Neutrophil (primary cell): ENCODE results near the gene FBXO39.

Experiments used
- H3K27ac ChIP-seq: fragments of 200-600 bp; sonication (generic); 2 replicates; pipeline ENCODE4 v1.5.1; 2016; ENCODE audit warnings: mild to moderate bottlenecking, moderate library complexity
- H3K27me3 ChIP-seq: fragments of 200-600 bp; sonication (generic); 2 replicates; pipeline ENCODE4 v1.6.0; 2016; ENCODE audit warnings: mild to moderate bottlenecking
- H3K36me3 ChIP-seq: fragments of 200-600 bp; sonication (generic); 2 replicates; pipeline ENCODE4 v1.5.1; 2017
- H3K4me1 ChIP-seq, 2 experiments: fragments of 200-600 bp in 1 of 2; sonication (generic) in 1 of 2; 1 replicate in 1 of 2; 2 replicates in 1 of 2; pipeline versions ENCODE4 v1.5.1 to v1.6.1; 2013 to 2016; ENCODE audit warnings: low read depth in 1 of 2, low read length in 1 of 2, mild to moderate bottlenecking in 1 of 2, moderate library complexity in 1 of 2; ENCODE audit not compliant: control insufficient read depth in 1 of 2, insufficient read depth in 1 of 2
- H3K4me3 ChIP-seq, 2 experiments: fragments of 200-600 bp in 1 of 2; sonication (generic) in 1 of 2; 1 replicate in 1 of 2; 2 replicates in 1 of 2; pipeline ENCODE4 v1.5.1; 2013 to 2016; ENCODE audit warnings: low read depth in 1 of 2, low read length in 1 of 2, mild to moderate bottlenecking in 1 of 2, moderate library complexity in 1 of 2
- H3K9me3 ChIP-seq: fragments of 200-600 bp; sonication (generic); 2 replicates; pipeline ENCODE4 v1.5.1; 2016
- CTCF ChIP-seq: fragments of 200-600 bp; sonication (generic); IDR thresholded peaks from 2 replicates; pipeline ENCODE4 v1.5.1; 2016; ENCODE audit warnings: antibody characterized with exemption

The FBXO39 gene

GRCh38 chr17:6793748-6794493 is 17.9 kb downstream of the FBXO39 start:
- no peak for TF ChIP-seq CTCF
- Histone ChIP-seq H3K4me1 (no peaks in the 10 kb centered on the region), H3K4me3 (no peak overlapping the region), H3K27me3 (peaks cover 82% of the 10 kb centered on the region), H3K36me3 (no peaks in the 10 kb centered on the region), H3K9me3 (no peaks in the 10 kb centered on the region), H3K27ac (no peak overlapping the region)

GRCh38 chr17:6796017-6796886 is 20.2 kb downstream of the FBXO39 start:
- no peak for TF ChIP-seq CTCF
- Histone ChIP-seq H3K36me3 (no peaks in the 10 kb centered on the region), H3K27ac (no peak overlapping the region), H3K4me1 (no peaks in the 10 kb centered on the region), H3K27me3 (peaks cover 76% of the 10 kb centered on the region), H3K4me3 (no peak overlapping the region), H3K9me3 (no peaks in the 10 kb centered on the region)

GRCh38 chr17:6796887-6797490 is 21.0 kb downstream of the FBXO39 start:
- no peaks in the 10 kb centered on the region for H3K36me3 ChIP-seq
- H3K9me3 ChIP-seq, result no peaks in the 10 kb centered on the region
- H3K4me3 ChIP-seq, result no peak overlapping the region
- peaks cover 72% of the 10 kb centered on the region for H3K27me3 ChIP-seq
- TF ChIP-seq CTCF, result no peak
- no peaks in the 10 kb centered on the region for H3K4me1 ChIP-seq
- H3K27ac ChIP-seq, result no peak overlapping the region

GRCh38 chr17:6797718-6798351 is 21.8 kb downstream of the FBXO39 start:
- TF ChIP-seq CTCF, result no peak
- no peaks in the 10 kb centered on the region for H3K36me3 ChIP-seq
- H3K4me1 ChIP-seq, result no peaks in the 10 kb centered on the region
- H3K27ac ChIP-seq, result no peak overlapping the region
- H3K4me3 ChIP-seq, result no peak overlapping the region
- H3K27me3 ChIP-seq, result peaks cover 65% of the 10 kb centered on the region
- H3K9me3 ChIP-seq, result no peaks in the 10 kb centered on the region

GRCh38 chr17:6799738-6800137 is 23.7 kb downstream of the FBXO39 start:
- no peaks in the 10 kb centered on the region for H3K4me1 ChIP-seq
- no peak overlapping the region for H3K27ac ChIP-seq
- no peaks in the 10 kb centered on the region for H3K36me3 ChIP-seq
- H3K27me3 ChIP-seq, result peaks cover 53% of the 10 kb centered on the region
- no peak for TF ChIP-seq CTCF
- H3K4me3 ChIP-seq, result no peak overlapping the region
- no peaks in the 10 kb centered on the region for H3K9me3 ChIP-seq
